Endodermal cell (in vitro differentiated cells): ENCODE results near the gene PPP1R12B. TPM values are rescaled to one million over a fixed set of nuclear protein-coding genes. Genes with fewer than 3 reads are reported as not detected.
"Not testable (repeated sequence)": the region's sequence is repeated elsewhere in the genome, so short reads cannot be mapped to it uniquely, and the experiment has no call there.

Source experiments
- DNase-seq: peaks from one replicate; pipeline ENCODE4 v3.0.0-alpha.2; 2017
- H3K27ac ChIP-seq: 2 replicates; pipeline ENCODE4 v1.5.1; 2013; ENCODE audit warnings: mild to moderate bottlenecking, low read depth, low read length, moderate library complexity
- H3K27me3 ChIP-seq: 2 replicates; pipeline ENCODE4 v1.6.1; 2013; ENCODE audit warnings: mild to moderate bottlenecking, low read length, moderate library complexity; ENCODE audit not compliant: insufficient read depth, control insufficient read depth, poor library complexity, severe bottlenecking
- H3K36me3 ChIP-seq: 2 replicates; pipeline ENCODE4 v1.7.0; 2013; ENCODE audit warnings: mild to moderate bottlenecking, low read length, moderate library complexity; ENCODE audit not compliant: control insufficient read depth, insufficient read depth
- H3K4me1 ChIP-seq: one replicate; pipeline ENCODE4 v1.7.0; 2013; ENCODE audit warnings: low read length; ENCODE audit not compliant: control insufficient read depth, insufficient read depth
- H3K4me3 ChIP-seq: 2 replicates; pipeline ENCODE4 v1.5.1; 2013; ENCODE audit warnings: mild to moderate bottlenecking, low read length, moderate library complexity
- H3K9ac ChIP-seq: 2 replicates; pipeline ENCODE4 v1.6.1; 2013; ENCODE audit warnings: mild to moderate bottlenecking, low read length, moderate library complexity; ENCODE audit not compliant: poor library complexity, severe bottlenecking; ENCODE audit errors: extremely low read depth
- H3K9me3 ChIP-seq: 2 replicates; pipeline ENCODE4 v1.6.1; 2013; ENCODE audit warnings: mild to moderate bottlenecking, low read length, moderate library complexity; ENCODE audit not compliant: control insufficient read depth
- H3K27ac Mint-ChIP-seq: 2 replicates; pipeline ENCODE4 v1.8.0; 2020; ENCODE audit warnings: mixed read lengths
- H3K27me3 Mint-ChIP-seq: 2 replicates; pipeline ENCODE4 v1.8.0; 2021; ENCODE audit warnings: mild to moderate bottlenecking, mixed read lengths; ENCODE audit not compliant: insufficient read depth
- H3K36me3 Mint-ChIP-seq: 2 replicates; pipeline ENCODE4 v1.8.0; 2020; ENCODE audit warnings: low read depth, mixed read lengths
- H3K4me1 Mint-ChIP-seq: 2 replicates; pipeline ENCODE4 v1.8.0; 2020; ENCODE audit warnings: mixed read lengths
- H3K4me3 Mint-ChIP-seq: 2 replicates; pipeline ENCODE4 v1.8.0; 2020; ENCODE audit warnings: mild to moderate bottlenecking, moderate library complexity, mixed read lengths
- H3K9me3 Mint-ChIP-seq: 2 replicates; pipeline ENCODE4 v1.8.0; 2020; ENCODE audit warnings: mild to moderate bottlenecking, mixed read lengths
- WGBS, 2 experiments: methylation state at CpG; one replicate each; pipeline versions ENCODE4 v1.1.5 to v1.1.7; 2013; ENCODE audit warnings: missing lambda C conversion rate in 2 of 2, mixed read lengths in 1 of 2; ENCODE audit not compliant: insufficient coverage in 1 of 2, insufficient read length in 1 of 2; 5-methylcytosine and 5-hydroxymethylcytosine counted together
- total RNA-seq, 2 donors: library from RNA; stranded (reverse); fragmentation: NEBNext Ultra II Directional in 1 of 2; extraction: Animal tissue kit (Norgen Biotek cat#: 25700) in 1 of 2; gene quantifications; 2 replicates in 1 of 2; 3 replicates in 1 of 2; pipeline ENCODE4 v1.2.1, GENCODE V29; 2021
- TF ChIP-seq, protein P1 (sequence below): fragments of 200-600 bp; sonication (generic); conservative IDR thresholded peaks from 2 replicates; pipeline ENCODE4 v1.5.0; 2021; ENCODE audit warnings: antibody characterized with exemption, mild to moderate bottlenecking

The PPP1R12B gene
- total RNA-seq, 2 donors from 2014 or later: 19.2 to 20.3 TPM

DNA sequence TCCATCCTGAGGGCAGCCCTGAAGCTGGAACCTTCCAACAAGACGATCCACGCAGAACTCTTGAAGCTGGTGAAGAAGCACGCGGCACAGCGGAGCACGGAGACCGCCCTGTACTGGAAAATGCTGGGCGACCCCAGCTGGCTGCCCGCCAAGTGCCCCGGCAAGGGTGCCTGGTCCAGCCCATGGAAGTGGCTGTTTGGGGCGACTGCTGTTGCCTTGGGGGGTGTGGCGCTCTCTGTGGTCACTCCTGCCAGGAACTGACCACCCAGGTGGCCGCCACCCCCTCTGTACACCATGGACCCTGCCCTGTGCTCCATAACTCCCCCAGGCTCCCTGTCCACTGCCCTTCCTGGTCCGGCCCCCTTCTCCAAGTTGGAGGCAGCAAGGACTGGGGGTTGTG lies 90.8 kb downstream of the PPP1R12B start:
- Histone ChIP-seq H3K4me3 (no peak overlapping the region), H3K9me3 (no peaks in the 10 kb centered on the region), H3K27me3 (no peaks in the 10 kb centered on the region), H3K36me3 (peaks cover 7% of the 10 kb centered on the region), H3K9ac (no peak overlapping the region), H3K27ac (no peak overlapping the region), H3K4me1 (no peaks in the 10 kb centered on the region)
- Mint-ChIP-seq H3K4me3 (no peak overlapping the region), H3K9me3 (no peaks in the 10 kb centered on the region), H3K4me1 (no peaks in the 10 kb centered on the region), H3K27ac (no peak overlapping the region), H3K36me3 (peaks cover 20% of the 10 kb centered on the region), H3K27me3 (no peaks in the 10 kb centered on the region)
- no peak for DNase-seq
- TF ChIP-seq, protein P1, sequence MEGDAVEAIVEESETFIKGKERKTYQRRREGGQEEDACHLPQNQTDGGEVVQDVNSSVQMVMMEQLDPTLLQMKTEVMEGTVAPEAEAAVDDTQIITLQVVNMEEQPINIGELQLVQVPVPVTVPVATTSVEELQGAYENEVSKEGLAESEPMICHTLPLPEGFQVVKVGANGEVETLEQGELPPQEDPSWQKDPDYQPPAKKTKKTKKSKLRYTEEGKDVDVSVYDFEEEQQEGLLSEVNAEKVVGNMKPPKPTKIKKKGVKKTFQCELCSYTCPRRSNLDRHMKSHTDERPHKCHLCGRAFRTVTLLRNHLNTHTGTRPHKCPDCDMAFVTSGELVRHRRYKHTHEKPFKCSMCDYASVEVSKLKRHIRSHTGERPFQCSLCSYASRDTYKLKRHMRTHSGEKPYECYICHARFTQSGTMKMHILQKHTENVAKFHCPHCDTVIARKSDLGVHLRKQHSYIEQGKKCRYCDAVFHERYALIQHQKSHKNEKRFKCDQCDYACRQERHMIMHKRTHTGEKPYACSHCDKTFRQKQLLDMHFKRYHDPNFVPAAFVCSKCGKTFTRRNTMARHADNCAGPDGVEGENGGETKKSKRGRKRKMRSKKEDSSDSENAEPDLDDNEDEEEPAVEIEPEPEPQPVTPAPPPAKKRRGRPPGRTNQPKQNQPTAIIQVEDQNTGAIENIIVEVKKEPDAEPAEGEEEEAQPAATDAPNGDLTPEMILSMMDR: no peak
- WGBS, 2 experiments: 73 to 81% methylated on average over 8 to 14 of the region's 14 CpGs

DNA sequence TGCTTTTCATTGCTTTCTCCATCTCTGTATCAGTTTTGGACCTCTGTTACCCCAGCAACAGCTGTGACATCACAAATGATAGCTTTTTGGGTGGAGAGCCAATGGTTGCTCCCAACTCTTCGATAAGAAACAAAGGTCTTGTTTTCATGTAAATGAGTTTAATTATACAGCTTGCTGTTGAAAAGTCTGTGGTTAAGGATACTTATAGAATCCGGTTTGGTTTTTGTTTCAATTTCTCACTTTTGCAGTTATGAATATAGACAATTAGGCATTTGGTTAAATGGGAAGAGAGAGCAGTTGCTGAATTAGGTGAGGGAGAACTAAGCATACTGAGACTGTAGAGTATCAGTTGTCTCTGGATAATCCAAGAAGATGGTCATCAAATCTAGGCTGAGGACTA lies 99.6 kb downstream of the PPP1R12B start:
- not testable (repeated sequence) for H3K4me1 Mint-ChIP-seq, H3K27ac Mint-ChIP-seq, H3K4me1 ChIP-seq, H3K4me3 Mint-ChIP-seq, DNase-seq, H3K27ac ChIP-seq, H3K27me3 ChIP-seq, H3K4me3 ChIP-seq, H3K9ac ChIP-seq, H3K27me3 Mint-ChIP-seq
- Mint-ChIP-seq H3K9me3 (peaks cover 18% of the 10 kb centered on the region), H3K36me3 (peaks cover 46% of the 10 kb centered on the region)
- Histone ChIP-seq H3K9me3 (peaks cover 13% of the 10 kb centered on the region), H3K36me3 (peaks cover 23% of the 10 kb centered on the region)
- WGBS, 2 experiments: 86 to 94% methylated on average over 2 of the region's 2 CpGs

DNA sequence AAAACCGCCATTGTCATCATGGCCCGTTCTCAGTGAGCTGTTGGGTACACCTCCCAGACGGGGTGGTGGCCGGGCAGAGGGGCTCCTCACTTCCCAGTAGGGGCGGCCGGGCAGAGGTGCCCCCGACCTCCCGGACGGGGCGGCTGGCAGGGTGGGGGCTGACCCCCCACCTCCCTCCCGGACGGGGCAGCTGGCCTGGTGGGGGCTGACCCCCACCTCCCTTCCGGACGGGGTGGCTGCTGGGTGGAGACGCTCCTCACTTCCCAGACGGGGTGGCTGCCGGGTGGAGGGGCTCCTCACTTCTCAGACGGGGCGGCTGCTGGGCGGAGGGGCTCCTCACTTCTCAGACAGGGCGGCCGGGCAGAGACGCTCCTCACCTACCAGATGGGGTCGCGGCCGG lies 103.1 kb downstream of the PPP1R12B start:
- not testable (repeated sequence) for H3K27ac ChIP-seq, H3K9ac ChIP-seq, H3K4me3 Mint-ChIP-seq, H3K4me3 ChIP-seq, H3K27ac Mint-ChIP-seq, H3K4me1 ChIP-seq, H3K27me3 ChIP-seq, DNase-seq, H3K27me3 Mint-ChIP-seq
- peaks cover 19% of the 10 kb centered on the region for H3K9me3 Mint-ChIP-seq
- peaks cover 16% of the 10 kb centered on the region for H3K4me1 Mint-ChIP-seq
- Histone ChIP-seq H3K9me3 (peaks cover 13% of the 10 kb centered on the region), H3K36me3 (peaks cover 20% of the 10 kb centered on the region)
- WGBS, 2 experiments: 97% methylated on average over 7 to 24 of the region's 26 CpGs
- peaks cover 46% of the 10 kb centered on the region for H3K36me3 Mint-ChIP-seq

DNA sequence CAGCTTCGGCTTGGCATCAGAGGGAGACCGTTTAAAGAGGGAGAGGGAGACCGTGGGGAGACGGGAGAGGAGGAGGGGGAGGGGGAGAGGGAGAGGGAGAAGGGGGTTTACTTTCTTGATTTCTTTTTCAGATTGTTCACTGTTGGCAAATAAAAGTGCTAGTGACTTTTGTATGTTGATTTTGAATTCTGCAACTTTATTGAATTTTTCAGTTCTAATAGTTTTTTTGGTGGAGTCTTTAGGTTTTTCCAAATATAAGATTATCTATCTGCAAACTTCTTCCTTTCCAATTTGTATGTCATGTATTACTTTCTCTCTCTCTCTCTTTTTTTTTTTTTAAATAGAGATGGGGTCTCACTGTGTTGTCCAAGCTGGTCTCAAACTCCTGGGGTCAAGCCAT lies 104.0 kb downstream of the PPP1R12B start:
- Mint-ChIP-seq H3K27me3 (peaks cover 7% of the 10 kb centered on the region), H3K36me3 (peaks cover 46% of the 10 kb centered on the region), H3K4me1 (peaks cover 19% of the 10 kb centered on the region), H3K4me3 (no peak overlapping the region), H3K9me3 (peaks cover 19% of the 10 kb centered on the region), H3K27ac (no peak overlapping the region)
- 98% methylated on average over 4 of the region's 4 CpGs; no CpG with 5 or more reads in 1 of the 2 experiments for WGBS, 2 experiments
- TF ChIP-seq, protein P1: no peak
- H3K4me3 ChIP-seq: no peak overlapping the region
- H3K4me1 ChIP-seq: no peaks in the 10 kb centered on the region
- H3K9ac ChIP-seq: no peak overlapping the region
- no peak overlapping the region for H3K27ac ChIP-seq
- DNase-seq: no peak
- H3K27me3 ChIP-seq: no peaks in the 10 kb centered on the region
- H3K9me3 ChIP-seq: peaks cover 13% of the 10 kb centered on the region
- H3K36me3 ChIP-seq: peaks cover 20% of the 10 kb centered on the region

DNA sequence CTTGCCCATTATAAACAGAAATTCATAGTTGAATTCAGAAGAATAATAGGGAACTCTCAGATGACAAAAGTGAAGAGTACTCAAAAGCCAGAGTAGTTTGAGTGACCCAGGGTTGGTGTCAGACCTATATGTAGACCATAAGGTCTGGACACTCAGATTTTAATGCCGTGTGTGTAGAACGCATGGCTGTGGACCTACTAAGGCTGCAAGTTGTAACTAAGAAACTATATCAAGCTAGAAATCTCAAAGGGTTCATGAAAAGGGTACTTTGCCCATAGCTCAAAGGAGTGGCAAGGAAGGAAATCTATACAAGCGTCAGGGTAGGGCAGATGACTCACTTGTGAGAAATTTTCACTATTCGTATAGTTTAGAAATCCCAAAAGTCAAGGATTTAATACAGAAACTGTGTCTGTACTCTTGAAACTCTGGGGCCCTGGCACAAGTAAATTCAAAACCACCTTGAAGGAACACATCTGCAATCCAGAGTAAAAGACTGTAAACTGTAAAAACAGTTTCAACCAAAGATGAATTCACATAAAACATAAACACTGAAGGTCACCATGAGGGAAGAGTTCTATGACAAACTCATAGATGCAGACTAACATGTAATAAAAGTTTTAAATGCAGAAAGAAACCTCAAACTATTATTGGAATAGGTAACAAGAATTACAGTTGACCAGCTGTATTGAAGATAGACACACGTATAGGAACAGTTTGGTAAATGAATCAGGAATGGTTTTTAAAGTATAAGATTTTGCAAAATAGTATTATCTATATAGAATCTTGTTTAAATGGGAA lies 108.1 kb downstream of the PPP1R12B start:
- not testable (repeated sequence) for H3K4me1 ChIP-seq, H3K36me3 ChIP-seq, H3K27me3 ChIP-seq, H3K4me3 ChIP-seq, H3K27ac Mint-ChIP-seq, H3K27ac ChIP-seq, DNase-seq, H3K9ac ChIP-seq, H3K4me3 Mint-ChIP-seq, H3K9me3 ChIP-seq
- Mint-ChIP-seq H3K9me3 (peaks cover 12% of the 10 kb centered on the region), H3K27me3 (peaks cover 11% of the 10 kb centered on the region), H3K4me1 (peaks cover 35% of the 10 kb centered on the region), H3K36me3 (peaks cover 21% of the 10 kb centered on the region)
- 79 to 89% methylated on average over 1 to 5 of the region's 5 CpGs for WGBS, 2 experiments

DNA sequence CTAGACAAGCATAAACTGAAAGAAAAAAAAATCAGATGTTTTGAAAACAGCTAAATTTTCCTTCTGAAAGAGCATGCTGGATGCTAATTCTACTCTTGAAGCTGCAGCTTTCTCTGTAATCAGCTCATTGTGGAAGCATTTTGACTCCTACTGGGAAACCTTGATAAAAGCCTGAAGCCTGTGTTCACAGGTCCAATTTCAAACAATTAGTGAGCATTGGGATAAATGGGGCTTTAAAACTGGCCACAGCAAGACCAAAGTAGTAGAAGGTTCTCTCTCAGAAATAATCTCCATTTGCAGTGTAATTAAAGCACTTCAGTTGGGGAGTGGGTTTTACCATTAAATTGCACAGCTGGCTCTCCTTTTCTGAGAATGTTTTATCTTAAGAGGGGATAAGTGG lies 110.2 kb downstream of the PPP1R12B start:
- H3K4me1 ChIP-seq, H3K27ac Mint-ChIP-seq, H3K36me3 Mint-ChIP-seq, H3K27me3 ChIP-seq, H3K27ac ChIP-seq, H3K9me3 ChIP-seq, DNase-seq, H3K9ac ChIP-seq, H3K4me3 ChIP-seq, H3K36me3 ChIP-seq, H3K9me3 Mint-ChIP-seq, H3K4me3 Mint-ChIP-seq: not testable (repeated sequence)
- Mint-ChIP-seq H3K4me1 (peaks cover 49% of the 10 kb centered on the region), H3K27me3 (peaks cover 11% of the 10 kb centered on the region)
